Measurements from ENCODE around the gene KCNH4.

DNA sequence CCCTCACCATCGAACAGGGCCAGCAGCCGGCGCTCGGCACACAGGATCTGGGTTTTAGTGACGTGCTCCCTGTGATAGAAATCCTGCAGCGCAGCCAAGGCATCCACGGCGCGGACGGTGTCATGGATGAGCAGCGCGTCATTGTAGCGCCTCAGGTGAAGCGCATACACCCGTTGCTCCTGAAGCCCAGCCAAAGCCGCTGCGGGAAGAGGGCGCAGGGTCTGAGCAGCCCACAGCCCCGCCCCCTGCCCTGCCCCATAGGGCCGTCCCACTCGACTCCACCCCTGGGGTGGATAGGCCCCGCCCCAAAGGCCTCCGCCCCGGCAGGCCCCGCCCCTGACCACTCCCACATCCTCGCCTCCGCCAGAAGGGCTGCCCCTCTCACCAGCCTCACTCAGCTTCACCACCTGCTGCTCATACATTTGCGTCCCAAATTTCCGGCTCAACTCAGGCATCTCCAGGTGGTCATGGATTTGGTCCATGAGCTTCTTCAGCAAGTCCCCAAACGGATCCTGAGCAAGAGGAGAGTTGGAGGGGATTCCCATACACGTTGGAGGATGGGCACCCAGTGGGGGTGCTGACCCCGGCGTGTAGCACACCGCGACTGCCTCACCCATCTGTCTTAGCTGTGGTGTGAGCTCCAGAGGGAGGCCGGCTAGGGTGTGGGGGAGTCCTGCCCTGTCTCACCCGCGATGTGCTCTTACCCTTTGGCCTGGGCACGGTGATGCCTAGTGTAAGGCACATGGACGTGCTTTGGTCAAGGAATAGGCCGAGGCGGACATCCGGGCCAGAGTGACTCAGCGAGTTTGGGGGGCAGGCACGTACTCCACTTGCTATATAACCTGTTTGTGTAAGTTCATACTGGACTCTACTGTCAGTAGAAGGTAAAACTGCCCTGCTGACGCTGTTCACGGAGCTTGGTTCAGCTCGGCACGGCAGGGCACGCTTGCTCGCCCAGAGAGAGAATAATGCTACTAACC lies 73.1 kb downstream of the KCNH4 start:
- TF ChIP-seq, protein P1, sequence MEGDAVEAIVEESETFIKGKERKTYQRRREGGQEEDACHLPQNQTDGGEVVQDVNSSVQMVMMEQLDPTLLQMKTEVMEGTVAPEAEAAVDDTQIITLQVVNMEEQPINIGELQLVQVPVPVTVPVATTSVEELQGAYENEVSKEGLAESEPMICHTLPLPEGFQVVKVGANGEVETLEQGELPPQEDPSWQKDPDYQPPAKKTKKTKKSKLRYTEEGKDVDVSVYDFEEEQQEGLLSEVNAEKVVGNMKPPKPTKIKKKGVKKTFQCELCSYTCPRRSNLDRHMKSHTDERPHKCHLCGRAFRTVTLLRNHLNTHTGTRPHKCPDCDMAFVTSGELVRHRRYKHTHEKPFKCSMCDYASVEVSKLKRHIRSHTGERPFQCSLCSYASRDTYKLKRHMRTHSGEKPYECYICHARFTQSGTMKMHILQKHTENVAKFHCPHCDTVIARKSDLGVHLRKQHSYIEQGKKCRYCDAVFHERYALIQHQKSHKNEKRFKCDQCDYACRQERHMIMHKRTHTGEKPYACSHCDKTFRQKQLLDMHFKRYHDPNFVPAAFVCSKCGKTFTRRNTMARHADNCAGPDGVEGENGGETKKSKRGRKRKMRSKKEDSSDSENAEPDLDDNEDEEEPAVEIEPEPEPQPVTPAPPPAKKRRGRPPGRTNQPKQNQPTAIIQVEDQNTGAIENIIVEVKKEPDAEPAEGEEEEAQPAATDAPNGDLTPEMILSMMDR (IDR thresholded peaks at IDR 0.05) = no peak
- no peak for TF ChIP-seq POLR2A (IDR thresholded peaks at IDR 0.05)

All from body of pancreas (tissue), 4 donors.